Mucosa of descending colon (tissue), 3 donors: Measurements from ENCODE around the gene MYO5B. TPM values are rescaled to one million over a fixed set of nuclear protein-coding genes. Genes with fewer than 3 reads are reported as not detected.

Source experiments
- ATAC-seq: fragments of 200-7000 bp; cut with Tn5 transposase; one replicate; pipeline ENCODE4 v1.9.1; 2020; ENCODE audit warnings: mild to moderate bottlenecking, moderate library complexity
- DNase-seq, 3 donors: peaks; one replicate each; pipeline ENCODE4 v3.0.0-alpha.2; 2020
- H3K36me3 ChIP-seq: fragments of 200-600 bp; one replicate; pipeline ENCODE4 v1.8.0; 2021; ENCODE audit warnings: low read depth, mild to moderate bottlenecking
- H3K4me1 ChIP-seq: fragments of 200-600 bp; one replicate; pipeline ENCODE4 v1.8.0; 2021; ENCODE audit warnings: low read depth, mild to moderate bottlenecking
- H3K4me3 ChIP-seq: fragments of 200-600 bp; one replicate; pipeline ENCODE4 v1.8.0; 2021; ENCODE audit warnings: mild to moderate bottlenecking
- H3K9me3 ChIP-seq: fragments of 200-600 bp; one replicate; pipeline ENCODE4 v1.8.0; 2021; ENCODE audit warnings: mild to moderate bottlenecking
- CTCF ChIP-seq: fragments of 200-600 bp; IDR thresholded peaks from one replicate; pipeline ENCODE4 v1.8.0; 2022; ENCODE audit warnings: antibody characterized with exemption, mild to moderate bottlenecking
- intact Hi-C, 2 donors: fragments of 100-400 bp; cut with DNase I in 1 of 2; cut with micrococcal nuclease in 1 of 2; formaldehyde crosslinking; loops; one replicate each; pipeline versions ENCODE4 v1.11.0 to v1.11.1; 2022; cut with DNase I, micrococcal nuclease
- total RNA-seq, 3 donors: library from RNA; stranded (reverse); fragmentation: NEBNext Ultra II Directional in 2 of 3; extraction: Animal tissue kit (Norgen Biotek cat#: 25700) in 2 of 3; gene quantifications; one replicate each; pipeline versions ENCODE4 v1.2.1 to v1.2.4, GENCODE V29; 2021 to 2023
- donor health status: DM: no; HTN: no; CAD: no; lungs with moderate emphysema.
- donor health status: DM: no; HTN: no; CAD: no.
- donor health status: DM: no; HTN: yes; CAD: no.

MYO5B gene
- total RNA-seq, 3 donors from 2014 or later, result 52.7 to 179 (median 120) TPM

- no peak for DNase-seq
- intact Hi-C loops, result no loop called here
- Histone ChIP-seq H3K9me3 (no peaks in the 10 kb centered on the region), H3K36me3 (no peaks in the 10 kb centered on the region), H3K4me3 (no peak overlapping the region), H3K4me1 (peaks cover 22% of the 10 kb centered on the region)
- TF ChIP-seq CTCF, result no peak
- ATAC-seq, result no peak
Measured at GRCh38 chr18:49853436-49853835, 341.5 kb downstream of the MYO5B start.

- Histone ChIP-seq H3K4me3 (no peak overlapping the region), H3K36me3 (no peaks in the 10 kb centered on the region), H3K4me1 (peaks cover 18% of the 10 kb centered on the region), H3K9me3 (no peaks in the 10 kb centered on the region)
- no peak for DNase-seq
- intact Hi-C loops, result no loop called here
- no peak for TF ChIP-seq CTCF
- no peak for ATAC-seq
Measured at GRCh38 chr18:49853011-49853410, 341.9 kb downstream of the MYO5B start.

GRCh38 chr18:49851624-49852023 lies 343.3 kb downstream of the MYO5B start:
- TF ChIP-seq CTCF, result no peak

GRCh38 chr18:49850636-49851035 lies 344.3 kb downstream of the MYO5B start:
- DNase-seq (no peak), ATAC-seq (no peak)
- TF ChIP-seq CTCF, result no peak
- Histone ChIP-seq H3K9me3 (no peaks in the 10 kb centered on the region), H3K4me3 (no peak overlapping the region), H3K4me1 (peaks cover 16% of the 10 kb centered on the region), H3K36me3 (no peaks in the 10 kb centered on the region)
- intact Hi-C loops, result no loop called here

More at GRCh38 chr18:49851624-49852023, 343.3 kb downstream of the MYO5B start:
- H3K4me1 ChIP-seq, result peaks cover 13% of the 10 kb centered on the region
- H3K4me3 ChIP-seq, result no peak overlapping the region
- DNase-seq (no peak), ATAC-seq (no peak)
- no peaks in the 10 kb centered on the region for H3K9me3 ChIP-seq
- intact Hi-C loops, result no loop called here
- H3K36me3 ChIP-seq, result no peaks in the 10 kb centered on the region

GRCh38 chr18:49849331-49850217 lies 345.4 kb downstream of the MYO5B start:
- peak; percentile 90 to 94 (median 92) for DNase-seq
- no peaks in the 10 kb centered on the region for H3K36me3 ChIP-seq

More at GRCh38 chr18:49849331-49850217, 345.4 kb downstream of the MYO5B start:
- Histone ChIP-seq H3K4me3 (no peak overlapping the region), H3K4me1 (peaks cover 16% of the 10 kb centered on the region), H3K9me3 (no peaks in the 10 kb centered on the region)
- ATAC-seq, result peak; percentile 93
- no peak for TF ChIP-seq CTCF
- intact Hi-C loops, result no loop called here
